PC-9 (cell line): ENCODE measurements around the gene SPPL2A.

Source experiments
- EZH2 ChIP-seq: fragments of 200-600 bp; sonication (generic); IDR thresholded peaks from 2 replicates; pipeline ENCODE4 v1.8.0; 2017; ENCODE audit warnings: antibody characterized with exemption, low read depth
- TF ChIP-seq, protein P1 (sequence below): fragments of 200-600 bp; sonication (generic); conservative IDR thresholded peaks from 2 replicates; pipeline ENCODE4 v1.6.1; 2017; ENCODE audit warnings: mixed run types, antibody characterized with exemption, mild to moderate bottlenecking, moderate library complexity

DNA sequence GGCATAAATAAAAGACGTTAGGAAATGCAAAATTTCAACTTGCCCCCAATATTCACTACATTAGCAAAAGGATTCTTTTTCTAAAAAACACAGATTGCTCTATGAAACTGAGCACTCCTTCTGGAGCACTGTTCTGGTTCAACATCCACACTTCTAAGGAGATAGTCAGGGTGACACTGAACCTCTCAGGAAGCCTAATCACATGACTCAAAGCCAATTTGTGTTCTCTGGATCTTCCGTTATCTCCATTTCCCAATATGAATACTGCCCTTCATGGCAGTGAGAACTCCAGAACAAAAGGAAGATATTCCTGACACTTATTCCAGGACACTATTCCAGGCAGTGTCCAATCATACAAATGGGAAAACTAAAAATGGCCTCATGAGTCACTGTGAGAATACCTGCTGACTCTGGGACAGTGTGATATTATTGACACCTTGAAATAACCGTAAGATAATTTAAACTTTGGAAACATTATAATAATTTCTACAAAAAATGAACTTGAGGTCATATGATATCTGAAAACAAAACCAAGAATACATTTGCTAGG is 57.6 kb downstream of the SPPL2A start:
- TF ChIP-seq, protein P1, sequence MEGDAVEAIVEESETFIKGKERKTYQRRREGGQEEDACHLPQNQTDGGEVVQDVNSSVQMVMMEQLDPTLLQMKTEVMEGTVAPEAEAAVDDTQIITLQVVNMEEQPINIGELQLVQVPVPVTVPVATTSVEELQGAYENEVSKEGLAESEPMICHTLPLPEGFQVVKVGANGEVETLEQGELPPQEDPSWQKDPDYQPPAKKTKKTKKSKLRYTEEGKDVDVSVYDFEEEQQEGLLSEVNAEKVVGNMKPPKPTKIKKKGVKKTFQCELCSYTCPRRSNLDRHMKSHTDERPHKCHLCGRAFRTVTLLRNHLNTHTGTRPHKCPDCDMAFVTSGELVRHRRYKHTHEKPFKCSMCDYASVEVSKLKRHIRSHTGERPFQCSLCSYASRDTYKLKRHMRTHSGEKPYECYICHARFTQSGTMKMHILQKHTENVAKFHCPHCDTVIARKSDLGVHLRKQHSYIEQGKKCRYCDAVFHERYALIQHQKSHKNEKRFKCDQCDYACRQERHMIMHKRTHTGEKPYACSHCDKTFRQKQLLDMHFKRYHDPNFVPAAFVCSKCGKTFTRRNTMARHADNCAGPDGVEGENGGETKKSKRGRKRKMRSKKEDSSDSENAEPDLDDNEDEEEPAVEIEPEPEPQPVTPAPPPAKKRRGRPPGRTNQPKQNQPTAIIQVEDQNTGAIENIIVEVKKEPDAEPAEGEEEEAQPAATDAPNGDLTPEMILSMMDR = no peak
- TF ChIP-seq EZH2 = no peak
